A549 (cell line): Measurements from ENCODE around the gene ZNF146. TPM values are rescaled to one million over a fixed set of nuclear protein-coding genes. Genes with fewer than 3 reads are reported as not detected.

Source experiments
- ATAC-seq, 2 experiments: fragments of 200-7000 bp in 1 of 2; fragments of >200 bp in 1 of 2; cut with Nextera tagmentation in 1 of 2; cut with Tn5 transposase in 1 of 2; 3 replicates each; pipeline versions ENCODE4 v1.8.0 to v1.9.1; 2018 to 2020; ENCODE audit warnings: mild to moderate bottlenecking in 1 of 2, moderate library complexity in 1 of 2
- CTCF ChIA-PET: fragments of 300-600 bp; sonication (Branson Sonifier 250); formaldehyde crosslinking; extraction: SDS; loops from one replicate; lab custom pipeline; 2021; ENCODE audit warnings: antibody characterized with exemption, inconsistent platforms; lab: Yijun Ruan, JAX
- POLR2A ChIA-PET: fragments of 350-600 bp; formaldehyde crosslinking; extraction: SDS; loops from one replicate; lab custom pipeline; 2021; ENCODE audit warnings: antibody characterized with exemption, inconsistent platforms; lab: Yijun Ruan, JAX
- DNase-seq, 2 experiments: peaks; one replicate each; pipeline versions ENCODE4 v3.0.0 to v3.0.0-alpha.2; 2011 to 2016; ENCODE audit warnings: low read depth in 1 of 2, low spot score in 1 of 2
- FAIRE-seq: peaks from 2 replicates; lab custom pipeline; 2011; peaks lifted over from hg19 to GRCh38; lab: Jason Lieb, UNC
- H3K27ac ChIP-seq, 2 experiments: fragments of >200 bp; sonication (Bioruptor Twin); formaldehyde crosslinking; 3 replicates each; pipeline ENCODE4 v1.5.1; 2016 to 2017
- H3K4me1 ChIP-seq: fragments of >200 bp; sonication (Bioruptor Twin); formaldehyde crosslinking; 3 replicates; pipeline ENCODE4 v1.6.1; 2016
- H3K4me2 ChIP-seq: fragments of >200 bp; sonication (Bioruptor Twin); formaldehyde crosslinking; 3 replicates; pipeline ENCODE4 v1.6.1; 2016
- H3K4me3 ChIP-seq: fragments of >200 bp; sonication (Bioruptor Twin); formaldehyde crosslinking; 3 replicates; pipeline ENCODE4 v1.5.1; 2016
- H3K9me3 ChIP-seq: fragments of >200 bp; sonication (Bioruptor Twin); formaldehyde crosslinking; 3 replicates; pipeline ENCODE4 v1.6.1; 2016
- BCL3 ChIP-seq: fragments of >200 bp; sonication (Bioruptor Twin); formaldehyde crosslinking; IDR thresholded peaks from 3 replicates; pipeline ENCODE4 v1.6.1; 2016
- BHLHE40 ChIP-seq: IDR thresholded peaks from 2 replicates; pipeline ENCODE4 v1.6.1; 2012; ENCODE audit warnings: low read depth, low read length, inconsistent platforms
- CBX2 ChIP-seq: fragments of 200-600 bp; sonication (generic); IDR thresholded peaks from 2 replicates; pipeline ENCODE4 v1.6.1; 2016; ENCODE audit warnings: low read depth, mild to moderate bottlenecking, borderline replicate concordance
- CBX8 ChIP-seq: fragments of 200-600 bp; sonication (generic); IDR thresholded peaks from 2 replicates; pipeline ENCODE4 v1.6.1; 2016
- CEBPB ChIP-seq, 2 experiments: fragments of >200 bp in 1 of 2; sonication (Bioruptor Twin) in 1 of 2; formaldehyde crosslinking in 1 of 2; IDR thresholded peaks; 2 replicates each; pipeline ENCODE4 v1.6.1; 2012 to 2016
- CHD2 ChIP-seq: fragments of 150-350 bp; IDR thresholded peaks from 2 replicates; pipeline ENCODE4 v1.6.1; 2014; ENCODE audit warnings: low read length; ENCODE audit not compliant: partially characterized antibody
- CHD4 ChIP-seq: fragments of 200-600 bp; sonication (generic); IDR thresholded peaks from 2 replicates; pipeline ENCODE4 v1.6.1; 2016; ENCODE audit warnings: antibody characterized with exemption, mild to moderate bottlenecking, borderline replicate concordance
- E2F6 ChIP-seq: IDR thresholded peaks from 2 replicates; pipeline ENCODE4 v1.6.1; 2012; ENCODE audit warnings: low read depth, borderline replicate concordance
- EHF ChIP-seq: fragments of 250-450 bp; sonication (Bioruptor Pico); IDR thresholded peaks from 2 replicates; pipeline ENCODE4 v1.5.0; 2020; ENCODE audit warnings: mild to moderate bottlenecking
- EHMT2 ChIP-seq: fragments of 200-600 bp; sonication (generic); IDR thresholded peaks from 2 replicates; pipeline ENCODE4 v1.6.1; 2016; ENCODE audit warnings: antibody characterized with exemption, low read depth, mild to moderate bottlenecking, moderate library complexity
- FOSL2 ChIP-seq, 2 experiments: fragments of 450-650 bp in 1 of 2; fragments of >200 bp in 1 of 2; sonication (Bioruptor Twin) in 1 of 2; formaldehyde crosslinking; IDR thresholded peaks; 2 replicates each; pipeline versions ENCODE4 v1.5.0 to v1.6.1; 2016 to 2020; ENCODE audit warnings: mild to moderate bottlenecking in 1 of 2, moderate library complexity in 1 of 2
- FOXS1 ChIP-seq: fragments of 250-450 bp; sonication (Bioruptor Pico); IDR thresholded peaks from 2 replicates; pipeline ENCODE4 v1.5.0; 2020; ENCODE audit warnings: mild to moderate bottlenecking, moderate library complexity
- GATA3 ChIP-seq: IDR thresholded peaks from 2 replicates; pipeline ENCODE4 v1.6.1; 2012; ENCODE audit warnings: borderline replicate concordance
- HDAC2 ChIP-seq: fragments of 200-600 bp; sonication (generic); IDR thresholded peaks from 2 replicates; pipeline ENCODE4 v1.6.1; 2016
- HEYL ChIP-seq: fragments of 250-450 bp; sonication (Bioruptor Pico); IDR thresholded peaks from 2 replicates; pipeline ENCODE4 v1.8.0; 2021; ENCODE audit warnings: mild to moderate bottlenecking, moderate library complexity
- HMGXB4 ChIP-seq: fragments of 250-450 bp; sonication (Bioruptor Pico); IDR thresholded peaks from 2 replicates; pipeline ENCODE4 v1.5.0; 2021; ENCODE audit warnings: mild to moderate bottlenecking, moderate library complexity, borderline replicate concordance
- HOXB5 ChIP-seq: fragments of 250-450 bp; sonication (Bioruptor Pico); IDR thresholded peaks from 2 replicates; pipeline ENCODE4 v1.5.0; 2020; ENCODE audit warnings: mild to moderate bottlenecking, moderate library complexity
- JUN ChIP-seq, 2 experiments: fragments of >200 bp; sonication (Bioruptor Twin); formaldehyde crosslinking; IDR thresholded peaks; 2 replicates in 1 of 2; 3 replicates in 1 of 2; pipeline ENCODE4 v1.6.1; 2016 to 2017
- KDM1A ChIP-seq: fragments of 200-600 bp; sonication (generic); IDR thresholded peaks from 2 replicates; pipeline ENCODE4 v1.6.1; 2016; ENCODE audit warnings: low read depth, mild to moderate bottlenecking
- KDM5A ChIP-seq: fragments of 200-600 bp; sonication (generic); IDR thresholded peaks from 2 replicates; pipeline ENCODE4 v1.6.1; 2016; ENCODE audit warnings: antibody characterized with exemption, mild to moderate bottlenecking
- MAFK ChIP-seq: fragments of 450-650 bp; IDR thresholded peaks from 2 replicates; pipeline ENCODE4 v1.6.1; 2014; ENCODE audit not compliant: partially characterized antibody
- MAX ChIP-seq: IDR thresholded peaks from 2 replicates; pipeline ENCODE4 v1.6.1; 2012
- NPAS2 ChIP-seq: fragments of 250-450 bp; sonication (Bioruptor Pico); IDR thresholded peaks from 2 replicates; pipeline ENCODE4 v1.8.0; 2022; ENCODE audit warnings: mild to moderate bottlenecking, moderate library complexity, borderline replicate concordance
- NR3C1 ChIP-seq: fragments of >200 bp; sonication (Bioruptor Twin); formaldehyde crosslinking; IDR thresholded peaks from 3 replicates; pipeline ENCODE4 v1.6.1; 2017
- PHF8 ChIP-seq: fragments of 200-600 bp; sonication (generic); IDR thresholded peaks from 2 replicates; pipeline ENCODE4 v1.6.1; 2016; ENCODE audit warnings: low read depth, mild to moderate bottlenecking, antibody characterized with exemption, moderate library complexity, borderline replicate concordance
- POLR2AphosphoS2 ChIP-seq: conservative IDR thresholded peaks from 2 replicates; pipeline ENCODE4 v1.6.1; 2012; ENCODE audit warnings: low read length, improper control_type of control experiment, inconsistent platforms
- RAD21 ChIP-seq, 2 experiments: fragments of >200 bp in 1 of 2; sonication (Bioruptor Twin) in 1 of 2; formaldehyde crosslinking in 1 of 2; IDR thresholded peaks in 1 of 2; conservative IDR thresholded peaks in 1 of 2; 2 replicates in 1 of 2; 3 replicates in 1 of 2; pipeline ENCODE4 v1.6.1; 2012 to 2018; ENCODE audit warnings: inconsistent platforms in 1 of 2
- RCOR1 ChIP-seq: fragments of 150-350 bp; IDR thresholded peaks from 2 replicates; pipeline ENCODE4 v1.6.1; 2014; ENCODE audit warnings: antibody characterized with exemption, low read length, low read depth
- RFX5 ChIP-seq: fragments of 450-650 bp; IDR thresholded peaks from 2 replicates; pipeline ENCODE4 v1.7.1; 2014; ENCODE audit warnings: antibody characterized with exemption, mild to moderate bottlenecking, moderate library complexity
- SMC3 ChIP-seq: fragments of >200 bp; sonication (Bioruptor Twin); formaldehyde crosslinking; IDR thresholded peaks from 3 replicates; pipeline ENCODE4 v1.6.1; 2018; ENCODE audit warnings: inconsistent platforms
- SREBF2 ChIP-seq: fragments of 450-650 bp; IDR thresholded peaks from 2 replicates; pipeline ENCODE4 v1.6.1; 2014; ENCODE audit warnings: mild to moderate bottlenecking, moderate library complexity
- TFCP2L1 ChIP-seq: fragments of 250-450 bp; sonication (Bioruptor Pico); IDR thresholded peaks from 2 replicates; pipeline ENCODE4 v1.5.0; 2021; ENCODE audit warnings: mild to moderate bottlenecking
- TP53 ChIP-seq: fragments of 250-450 bp; sonication (Bioruptor Pico); IDR thresholded peaks from 2 replicates; pipeline ENCODE4 v1.5.0; 2021; ENCODE audit warnings: mild to moderate bottlenecking, moderate library complexity
- ZFP36 ChIP-seq: fragments of 450-650 bp; IDR thresholded peaks from 2 replicates; pipeline ENCODE4 v1.6.1; 2014; ENCODE audit warnings: borderline replicate concordance; ENCODE audit not compliant: partially characterized antibody
- ZSCAN20 ChIP-seq: fragments of 250-450 bp; sonication (Bioruptor Pico); IDR thresholded peaks from 2 replicates; pipeline ENCODE4 v1.8.0; 2022; ENCODE audit warnings: mild to moderate bottlenecking, moderate library complexity
- WGBS: methylation state at CpG from one replicate; pipeline ENCODE4 v1.1.6; 2017; ENCODE audit errors: missing lambda C conversion rate; 5-methylcytosine and 5-hydroxymethylcytosine counted together
- polyA plus RNA-seq, 4 experiments: library from polyadenylated mRNA; depleted of rRNA in 3 of 4; stranded (reverse); fragments of >200 nt; fragmentation: RNase III in 1 of 4; extraction: RNeasy Plus Mini Kit Qiagen cat#74134 plus additional on column Dnase treatment in 1 of 4; gene quantifications; 2 replicates in 3 of 4; 3 replicates in 1 of 4; pipeline ENCODE4 v1.2.3, GENCODE V29; 2011 to 2017

The ZNF146 gene
- polyA plus RNA-seq, 2 of the 4 experiments (the other 2 are of a cell fraction): 157 to 362 TPM

GRCh38 chr19:36215276-36216123 lies 594 bp downstream of the ZNF146 start:
- H3K9me3 ChIP-seq: peaks cover 48% of the 10 kb centered on the region
- FAIRE-seq (no peak), DNase-seq (peak; percentile 57 to 61), ATAC-seq (no peak)
- POLR2A ChIA-PET: interaction anchor here (1.0 to 2.6 kb wide), 18 partner anchors 16 to 1564 kb away, joined by 3 to 23 read pairs (median 6); partner anchors contain the start of genes CAPNS1, POLR2I, TBCB and THAP8
- 0 out of 3 replicates have a peak, but pooled peaks cover 3% of the 10 kb centered on the region for H3K4me1 ChIP-seq
- peak overlapping the region; percentile 72 for H3K4me2 ChIP-seq
- WGBS: 3% methylated on average over 27 of the region's 27 CpGs
- peak overlapping the region; percentile 87 to 91 for H3K27ac ChIP-seq
- H3K4me3 ChIP-seq: peak overlapping the region; percentile 63
- CTCF ChIA-PET: interaction anchor here (1.2 to 2.2 kb wide), 6 partner anchors 9 to 155 kb away, joined by 3 to 10 read pairs (median 4); no protein-coding TSS in a partner anchor
- no peak for TF ChIP-seq FOSL2 (IDR thresholded peaks at IDR 0.05)
- TF ChIP-seq FOSL2 (CRISPR knock-in tag; IDR thresholded peaks at IDR 0.05): peak; percentile 18; the same call in 1 of the 2 replicates
- no peak; the same call in 1 of the 2 replicates for TF ChIP-seq CHD4
- TF ChIP-seq CBX8: no peak
- no peak for TF ChIP-seq KDM1A
- TF ChIP-seq GATA3: no peak
- TF ChIP-seq JUN (IDR thresholded peaks at IDR 0.05): peak in 1 of 2 experiments; percentile 24; a peak in 4 of 5 replicates
- TF ChIP-seq TFCP2L1: peak; percentile 92; the same call in 1 of the 2 replicates
- no peak for TF ChIP-seq CBX2
- TF ChIP-seq PHF8: no peak; the same call in none of the 2 replicates
- TF ChIP-seq BHLHE40: no peak
- peak; percentile 81; the same call in 1 of the 2 replicates for TF ChIP-seq HOXB5 (CRISPR knock-in tag)
- no peak for TF ChIP-seq MAX
- peak; percentile 97 for TF ChIP-seq TP53 (CRISPR knock-in tag)
- no peak for TF ChIP-seq EHF (CRISPR knock-in tag)
- TF ChIP-seq KDM5A: no peak
- TF ChIP-seq BCL3: no peak; the same call in 2 of the 3 replicates
- TF ChIP-seq SREBF2: no peak
- no peak for TF ChIP-seq FOXS1 (CRISPR knock-in tag)
- no peak for TF ChIP-seq NPAS2 (CRISPR knock-in tag)
- TF ChIP-seq HEYL (CRISPR knock-in tag): no peak
- TF ChIP-seq EHMT2: no peak
- TF ChIP-seq HMGXB4 (CRISPR knock-in tag): peak; percentile 82
- TF ChIP-seq ZFP36: no peak
- TF ChIP-seq E2F6: peak; percentile 65; the same call in 1 of the 2 replicates
- no peak for TF ChIP-seq CHD2
- TF ChIP-seq CEBPB (IDR thresholded peaks at IDR 0.05): no peak
- TF ChIP-seq RAD21 (conservative IDR thresholded peaks at IDR 0.05 in 1 of 2, IDR thresholded peaks at IDR 0.05 in 1 of 2): no peak
- TF ChIP-seq ZSCAN20 (CRISPR knock-in tag): no peak
- no peak for TF ChIP-seq RFX5
- no peak for TF ChIP-seq RCOR1
- 0 out of 2 replicates have a peak, but pooled peaks have one; percentile 14 for TF ChIP-seq HDAC2
- TF ChIP-seq NR3C1: no peak
- no peak for TF ChIP-seq SMC3
- no peak for TF ChIP-seq POLR2AphosphoS2
- TF ChIP-seq MAFK: no peak
